ENCODE results near the gene CROT. TPM values are rescaled to one million over a fixed set of nuclear protein-coding genes. Genes with fewer than 3 reads are reported as not detected.

The CROT gene
- total RNA-seq, 4 donors from 2014 or later = 12.0 to 20.7 (median 12.7) TPM

DNA sequence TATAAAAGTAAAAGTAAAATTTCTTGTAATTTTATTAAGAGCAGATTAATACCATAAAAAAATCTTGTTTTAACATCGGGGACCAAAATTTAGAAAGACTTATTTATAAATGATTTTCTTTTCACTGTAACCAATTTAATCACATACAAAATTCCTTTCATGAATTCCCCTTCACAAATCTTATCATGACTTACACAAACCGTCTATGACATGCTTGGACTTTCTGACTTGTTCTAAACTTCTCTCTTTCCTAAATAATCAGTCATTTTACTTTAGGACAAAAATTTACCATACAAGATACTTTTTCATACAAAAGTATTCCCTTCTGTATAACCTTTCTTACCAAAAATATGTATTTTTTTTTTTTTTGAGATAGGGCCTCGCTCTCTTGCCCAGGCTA is 9.3 kb downstream of the CROT start:
- H3K36me3 ChIP-seq = peaks cover 0 to 78% of the 10 kb centered on the region in 2 donors
- no peak overlapping the region for H3K4me3 ChIP-seq
- WGBS, 2 donors (ENCODE audit: low coverage in 1 of 2) = 88 to 89% methylated on average over 3 of the region's 3 CpGs
- H3K4me1 ChIP-seq = no peaks in the 10 kb centered on the region
- H3K9me3 ChIP-seq = no peaks in the 10 kb centered on the region
- no peak for ATAC-seq
- TF ChIP-seq POLR2AphosphoS5 (IDR thresholded peaks at IDR 0.05) (no peak), POLR2A (IDR thresholded peaks at IDR 0.05) (no peak), EP300 (IDR thresholded peaks at IDR 0.05) (no peak)
- TF ChIP-seq, protein P1, sequence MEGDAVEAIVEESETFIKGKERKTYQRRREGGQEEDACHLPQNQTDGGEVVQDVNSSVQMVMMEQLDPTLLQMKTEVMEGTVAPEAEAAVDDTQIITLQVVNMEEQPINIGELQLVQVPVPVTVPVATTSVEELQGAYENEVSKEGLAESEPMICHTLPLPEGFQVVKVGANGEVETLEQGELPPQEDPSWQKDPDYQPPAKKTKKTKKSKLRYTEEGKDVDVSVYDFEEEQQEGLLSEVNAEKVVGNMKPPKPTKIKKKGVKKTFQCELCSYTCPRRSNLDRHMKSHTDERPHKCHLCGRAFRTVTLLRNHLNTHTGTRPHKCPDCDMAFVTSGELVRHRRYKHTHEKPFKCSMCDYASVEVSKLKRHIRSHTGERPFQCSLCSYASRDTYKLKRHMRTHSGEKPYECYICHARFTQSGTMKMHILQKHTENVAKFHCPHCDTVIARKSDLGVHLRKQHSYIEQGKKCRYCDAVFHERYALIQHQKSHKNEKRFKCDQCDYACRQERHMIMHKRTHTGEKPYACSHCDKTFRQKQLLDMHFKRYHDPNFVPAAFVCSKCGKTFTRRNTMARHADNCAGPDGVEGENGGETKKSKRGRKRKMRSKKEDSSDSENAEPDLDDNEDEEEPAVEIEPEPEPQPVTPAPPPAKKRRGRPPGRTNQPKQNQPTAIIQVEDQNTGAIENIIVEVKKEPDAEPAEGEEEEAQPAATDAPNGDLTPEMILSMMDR (IDR thresholded peaks at IDR 0.05) = no peak
- no peak overlapping the region for H3K27ac ChIP-seq
- H3K27me3 ChIP-seq = no peaks in the 10 kb centered on the region

DNA sequence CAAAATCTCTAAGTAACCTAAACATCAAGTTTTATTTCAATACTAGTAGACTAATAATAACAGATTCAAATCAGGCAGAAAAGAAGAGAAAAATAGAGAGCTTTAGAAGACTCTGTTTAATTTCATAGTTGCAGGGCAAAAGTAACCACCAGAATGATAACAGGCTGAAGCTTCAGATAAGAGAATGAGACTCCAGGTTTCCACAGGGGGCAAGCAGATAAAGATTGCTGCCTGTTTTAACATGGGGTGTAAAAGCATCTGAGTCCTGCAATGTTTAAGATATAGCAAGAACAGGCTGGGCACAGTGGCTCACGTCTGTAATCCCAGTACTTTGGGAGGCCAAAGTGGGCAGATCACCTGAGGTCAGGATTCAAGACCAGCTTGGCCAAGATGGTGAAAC is 11.0 kb downstream of the CROT start:
- TF ChIP-seq, protein P1 (IDR thresholded peaks at IDR 0.05) = no peak

DNA sequence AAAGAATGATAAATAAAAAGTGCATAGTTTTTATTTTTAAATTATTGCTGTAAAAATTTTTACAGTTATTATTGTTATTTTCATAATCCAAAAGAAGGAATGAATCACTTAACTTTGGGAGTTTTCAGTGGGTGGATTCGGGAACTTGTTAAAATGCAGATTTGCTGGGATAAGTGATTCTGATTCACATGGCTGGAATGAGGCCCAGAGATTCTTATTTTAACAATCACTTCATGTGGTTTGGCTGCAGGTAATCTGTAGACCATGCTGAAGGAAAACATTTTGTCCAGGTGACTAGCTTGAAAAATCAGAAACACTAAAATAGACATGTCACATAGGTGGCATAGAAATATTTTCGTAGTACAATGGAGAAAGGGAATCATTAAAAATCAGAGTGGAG is 13.9 kb downstream of the CROT start:
- Histone ChIP-seq H3K27ac (no peak overlapping the region), H3K9me3 (no peaks in the 10 kb centered on the region), H3K4me1 (no peaks in the 10 kb centered on the region), H3K4me3 (no peak overlapping the region), H3K36me3 (peaks cover 0 to 73% of the 10 kb centered on the region in 2 donors), H3K27me3 (no peaks in the 10 kb centered on the region)
- TF ChIP-seq POLR2A (IDR thresholded peaks at IDR 0.05) (no peak), EP300 (IDR thresholded peaks at IDR 0.05) (no peak)
- TF ChIP-seq, protein P1 (IDR thresholded peaks at IDR 0.05) = no peak
- WGBS, 2 donors (ENCODE audit: low coverage in 1 of 2) = 47 to 69% methylated on average over 2 of the region's 2 CpGs
- no peak for ATAC-seq

More for the DNA sequence above, 11.0 kb downstream of the CROT start:
- H3K9me3 ChIP-seq = no peaks in the 10 kb centered on the region
- H3K27ac ChIP-seq = no peak overlapping the region
- H3K27me3 ChIP-seq = no peaks in the 10 kb centered on the region
- 100% methylated on average over 1 of the region's 1 CpG for WGBS, 2 donors (ENCODE audit: low coverage in 1 of 2)
- H3K4me3 ChIP-seq = no peak overlapping the region
- no peaks in the 10 kb centered on the region for H3K4me1 ChIP-seq
- ATAC-seq = no peak
- peaks cover 0 to 78% of the 10 kb centered on the region in 2 donors for H3K36me3 ChIP-seq

DNA sequence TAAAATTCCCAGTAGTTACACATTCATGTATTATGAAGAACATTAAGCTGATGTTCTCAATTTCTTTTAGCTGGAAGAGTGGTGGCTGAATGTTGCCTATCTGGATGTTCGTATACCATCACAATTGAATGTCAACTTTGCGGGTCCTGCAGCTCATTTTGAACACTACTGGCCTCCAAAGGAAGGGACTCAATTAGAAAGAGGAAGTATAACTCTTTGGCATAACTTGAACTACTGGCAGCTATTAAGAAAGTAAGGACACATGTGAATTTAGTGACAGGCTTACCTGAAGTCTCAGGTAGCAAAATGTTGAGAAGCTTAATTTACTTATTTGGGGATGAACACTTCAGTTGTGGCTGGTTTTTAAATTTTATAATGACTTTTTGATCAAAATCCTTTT is 15.9 kb downstream of the CROT start:
- 82 to 100% methylated on average over 2 of the region's 2 CpGs for WGBS, 2 donors (ENCODE audit: low coverage in 1 of 2)
- TF ChIP-seq, protein P1 (IDR thresholded peaks at IDR 0.05) = no peak
- no peak for TF ChIP-seq POLR2AphosphoS5 (IDR thresholded peaks at IDR 0.05)
- no peak for TF ChIP-seq POLR2A (IDR thresholded peaks at IDR 0.05)
- no peak for TF ChIP-seq EP300 (IDR thresholded peaks at IDR 0.05)
- no peak for ATAC-seq

DNA sequence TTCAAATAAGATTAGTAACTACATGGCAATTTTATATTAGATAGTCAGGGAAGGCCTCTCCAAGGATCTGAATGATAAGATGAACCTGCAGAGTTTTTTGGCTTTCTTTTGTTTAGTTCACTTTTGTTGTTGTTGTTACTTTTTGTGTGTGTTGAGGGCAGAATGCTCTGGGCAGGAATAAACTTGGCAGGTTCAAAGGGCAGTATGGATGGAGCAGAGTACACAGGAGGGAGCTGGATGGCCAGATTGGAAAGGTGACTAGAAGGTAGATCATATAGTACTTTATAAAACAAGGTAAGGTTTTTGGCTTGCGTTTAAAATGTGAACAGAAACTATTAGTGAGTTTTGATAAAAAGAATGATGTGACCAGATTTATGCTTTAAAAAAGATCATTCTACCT is 17.9 kb downstream of the CROT start:
- peaks cover 0 to 78% of the 10 kb centered on the region in 2 donors for H3K36me3 ChIP-seq
- H3K27ac ChIP-seq = no peak overlapping the region
- H3K4me1 ChIP-seq = no peaks in the 10 kb centered on the region
- H3K9me3 ChIP-seq = no peaks in the 10 kb centered on the region
- TF ChIP-seq POLR2A (IDR thresholded peaks at IDR 0.05) (no peak), EP300 (IDR thresholded peaks at IDR 0.05) (no peak), POLR2AphosphoS5 (IDR thresholded peaks at IDR 0.05) (no peak)
- TF ChIP-seq, protein P1 (IDR thresholded peaks at IDR 0.05) = no peak
- no peak for ATAC-seq
- H3K4me3 ChIP-seq = no peak overlapping the region
- WGBS, 2 donors (ENCODE audit: low coverage in 1 of 2) = 86 to 95% methylated on average over 1 of the region's 1 CpG
- no peaks in the 10 kb centered on the region for H3K27me3 ChIP-seq

More for the DNA sequence above, 15.9 kb downstream of the CROT start:
- Histone ChIP-seq H3K9me3 (no peaks in the 10 kb centered on the region), H3K4me1 (no peaks in the 10 kb centered on the region), H3K36me3 (peaks cover 0 to 75% of the 10 kb centered on the region in 2 donors), H3K27me3 (no peaks in the 10 kb centered on the region), H3K27ac (no peak overlapping the region), H3K4me3 (no peak overlapping the region)

Measured in gastroesophageal sphincter (tissue), 4 donors.